Muscle of leg (tissue), 11 donors: ENCODE results near the gene KIF5C. TPM values are rescaled to one million over a fixed set of nuclear protein-coding genes. Genes with fewer than 3 reads are reported as not detected.
"Not testable (repeated sequence)": the region's sequence is repeated elsewhere in the genome, so short reads cannot be mapped to it uniquely, and the experiment has no call there.

Source experiments
- DNase-seq: peaks from one replicate; pipeline ENCODE4 v3.0.0; 2013
- H3K27ac ChIP-seq: one replicate; pipeline ENCODE4 v1.5.1; 2013; ENCODE audit warnings: mild to moderate bottlenecking, low read length, control low read depth
- H3K27me3 ChIP-seq: one replicate; pipeline ENCODE4 v1.6.1; 2013; ENCODE audit warnings: low read length; ENCODE audit not compliant: control insufficient read depth, insufficient read depth
- H3K36me3 ChIP-seq: one replicate; pipeline ENCODE4 v1.6.1; 2013; ENCODE audit warnings: low read length; ENCODE audit not compliant: control insufficient read depth, insufficient read depth
- H3K4me1 ChIP-seq: one replicate; pipeline ENCODE4 v1.6.1; 2013; ENCODE audit warnings: low read length; ENCODE audit not compliant: control insufficient read depth, insufficient read depth
- H3K4me3 ChIP-seq: one replicate; pipeline ENCODE4 v1.5.1; 2013; ENCODE audit warnings: low read length, control low read depth
- H3K9me3 ChIP-seq: replicated peaks from 2 replicates; pipeline ENCODE4 v1.6.1; 2013; ENCODE audit warnings: low read depth, low read length; ENCODE audit not compliant: control insufficient read depth
- WGBS: methylation state at CpG from one replicate; pipeline ENCODE4 v1.1.5; 2013; ENCODE audit warnings: missing lambda C conversion rate; ENCODE audit not compliant: insufficient coverage; 5-methylcytosine and 5-hydroxymethylcytosine counted together
- polyA plus RNA-seq, 8 donors: library from polyadenylated mRNA; unstranded; fragments of 120-200 nt; gene quantifications; one replicate each; pipeline versions ENCODE4 v1.2.1 to v1.2.3, GENCODE V29; 2013; ENCODE audit warnings: inconsistent platforms in 1 of 8, low replicate concordance in 1 of 8; ENCODE audit not compliant: insufficient read length in 8 of 8, insufficient read depth in 1 of 8
- total RNA-seq: library from RNA; stranded (reverse); fragments of 120-200 nt; gene quantifications from one replicate; pipeline ENCODE4 v1.2.4, GENCODE V29; 2013

KIF5C gene
- total and polyA plus RNA-seq, 9 donors: 0.66 to 2.0 (median 1.1) TPM

GRCh38 chr2:148968776-148969319, 93.8 kb downstream of the KIF5C start:
- Histone ChIP-seq H3K4me3 (no peak overlapping the region), H3K27ac (no peak overlapping the region), H3K4me1 (no peaks in the 10 kb centered on the region), H3K9me3 (no peaks in the 10 kb centered on the region), H3K36me3 (no peaks in the 10 kb centered on the region), H3K27me3 (no peaks in the 10 kb centered on the region)
- WGBS: 60% methylated on average over 2 of the region's 4 CpGs
- DNase-seq: no peak

- Histone ChIP-seq H3K27me3 (no peaks in the 10 kb centered on the region), H3K27ac (no peak overlapping the region), H3K9me3 (no peaks in the 10 kb centered on the region), H3K4me3 (no peak overlapping the region), H3K4me1 (no peaks in the 10 kb centered on the region), H3K36me3 (no peaks in the 10 kb centered on the region)
- no peak for DNase-seq
- WGBS: 10% methylated on average over 2 of the region's 7 CpGs
Measured at GRCh38 chr2:148969659-148970061, 94.6 kb downstream of the KIF5C start.

GRCh38 chr2:148970385-148970784, 95.4 kb downstream of the KIF5C start:
- H3K36me3 ChIP-seq: no peaks in the 10 kb centered on the region
- H3K4me1 ChIP-seq: no peaks in the 10 kb centered on the region
- H3K27ac ChIP-seq: no peak overlapping the region
- H3K27me3 ChIP-seq: no peaks in the 10 kb centered on the region
- DNase-seq: no peak
- H3K9me3 ChIP-seq: no peaks in the 10 kb centered on the region
- no peak overlapping the region for H3K4me3 ChIP-seq
- no CpG with 5 or more reads among the region's 2 CpGs for WGBS

- Histone ChIP-seq H3K27ac (no peak overlapping the region), H3K36me3 (no peaks in the 10 kb centered on the region), H3K4me3 (no peak overlapping the region), H3K27me3 (no peaks in the 10 kb centered on the region), H3K9me3 (no peaks in the 10 kb centered on the region), H3K4me1 (no peaks in the 10 kb centered on the region)
- no peak for DNase-seq
- WGBS: 73% methylated on average over 2 of the region's 3 CpGs
Measured at GRCh38 chr2:148971547-148971946, 96.5 kb downstream of the KIF5C start.

GRCh38 chr2:148974095-148974494, 99.1 kb downstream of the KIF5C start:
- H3K4me1 ChIP-seq: no peaks in the 10 kb centered on the region
- DNase-seq: no peak
- no peaks in the 10 kb centered on the region for H3K9me3 ChIP-seq
- H3K4me3 ChIP-seq: no peak overlapping the region
- H3K27ac ChIP-seq: no peak overlapping the region
- no peaks in the 10 kb centered on the region for H3K27me3 ChIP-seq
- H3K36me3 ChIP-seq: no peaks in the 10 kb centered on the region

- H3K4me3 ChIP-seq: no peak overlapping the region
- DNase-seq: no peak
- H3K27me3 ChIP-seq: no peaks in the 10 kb centered on the region
- H3K36me3 ChIP-seq: no peaks in the 10 kb centered on the region
- peak overlapping the region; percentile 17 for H3K27ac ChIP-seq
- H3K4me1 ChIP-seq: peaks cover 5% of the 10 kb centered on the region
- H3K9me3 ChIP-seq: no peaks in the 10 kb centered on the region
- 42% methylated on average over 3 of the region's 7 CpGs for WGBS
Measured at GRCh38 chr2:148978026-148978685, 103.1 kb downstream of the KIF5C start.

GRCh38 chr2:148978706-148979105, 103.7 kb downstream of the KIF5C start:
- WGBS: no CpG with 5 or more reads among the region's 2 CpGs
- DNase-seq: peak; percentile 83
- H3K27ac ChIP-seq: peak overlapping the region; percentile 17
- H3K36me3 ChIP-seq: no peaks in the 10 kb centered on the region
- no peaks in the 10 kb centered on the region for H3K27me3 ChIP-seq
- no peaks in the 10 kb centered on the region for H3K9me3 ChIP-seq
- peaks cover 5% of the 10 kb centered on the region for H3K4me1 ChIP-seq
- H3K4me3 ChIP-seq: no peak overlapping the region

- Histone ChIP-seq H3K9me3 (peaks cover under 1% of the 10 kb centered on the region), H3K4me3 (no peak overlapping the region), H3K36me3 (no peaks in the 10 kb centered on the region), H3K4me1 (peaks cover 5% of the 10 kb centered on the region), H3K27me3 (no peaks in the 10 kb centered on the region), H3K27ac (no peak overlapping the region)
- 43% methylated on average over 1 of the region's 6 CpGs for WGBS
- DNase-seq: no peak
Measured at GRCh38 chr2:148979164-148979918, 104.3 kb downstream of the KIF5C start.

GRCh38 chr2:148979919-148980277, 104.9 kb downstream of the KIF5C start:
- peaks cover 2% of the 10 kb centered on the region for H3K9me3 ChIP-seq
- no peaks in the 10 kb centered on the region for H3K36me3 ChIP-seq
- no peak overlapping the region for H3K27ac ChIP-seq
- DNase-seq: no peak
- peaks cover 5% of the 10 kb centered on the region for H3K4me1 ChIP-seq
- no peaks in the 10 kb centered on the region for H3K27me3 ChIP-seq
- 41% methylated on average over 3 of the region's 4 CpGs for WGBS
- no peak overlapping the region for H3K4me3 ChIP-seq

GRCh38 chr2:148980496-148980895, 105.5 kb downstream of the KIF5C start:
- H3K9me3 ChIP-seq, H3K4me3 ChIP-seq, H3K27ac ChIP-seq, H3K4me1 ChIP-seq, H3K36me3 ChIP-seq, H3K27me3 ChIP-seq, DNase-seq: not testable (repeated sequence)
- WGBS: no CpG with 5 or more reads among the region's 3 CpGs
